K562 (cell line): ENCODE data around the gene MARS1. TPM values are rescaled to one million over a fixed set of nuclear protein-coding genes. Genes with fewer than 3 reads are reported as not detected.

Source experiments
- CTBP1 ChIP-seq: fragments of 450-650 bp; IDR thresholded peaks from 2 replicates; pipeline ENCODE4 v1.6.1; 2016; ENCODE audit warnings: borderline replicate concordance
- MGA ChIP-seq: fragments of 450-650 bp; IDR thresholded peaks from 2 replicates; pipeline ENCODE4 v1.6.1; 2016; ENCODE audit warnings: mild to moderate bottlenecking, moderate library complexity
- REST ChIP-seq, 2 experiments: fragments of 450-650 bp; formaldehyde crosslinking in 1 of 2; IDR thresholded peaks; 2 replicates each; pipeline versions ENCODE4 v1.4.0 to v1.6.1; 2014 to 2020; ENCODE audit warnings: mild to moderate bottlenecking in 2 of 2, borderline replicate concordance in 1 of 2, low read depth in 1 of 2
- TRIM28 ChIP-seq: fragments of 450-650 bp; IDR thresholded peaks from 2 replicates; pipeline ENCODE4 v1.6.1; 2017
- polyA plus RNA-seq, 8 experiments: library from polyadenylated mRNA; depleted of rRNA in 4 of 8; stranded (reverse) in 5 of 8; unstranded in 3 of 8; fragments of >200 nt; fragmentation: Nextera tagmentation in 2 of 8; fragmentation: Illumina TruSeq in 1 of 8; extraction: Ambion mirVana in 2 of 8; extraction: Trizol in 1 of 8; gene quantifications; 2 replicates each; pipeline versions ENCODE4 v1.2.1 to v1.2.3, GENCODE V29; 2011 to 2014; ENCODE audit warnings: inconsistent platforms in 1 of 8, missing spikeins in 1 of 8
- total RNA-seq, 7 experiments: library from RNA; depleted of rRNA in 6 of 7; stranded (reverse); fragments of >200 nt in 6 of 7; fragmentation: Illumina TruSeq in 2 of 7; extraction: Trizol in 2 of 7; gene quantifications; 2 replicates each; pipeline versions ENCODE4 v1.2.1 to v1.2.3, GENCODE V29; 2011 to 2021; ENCODE audit warnings: low replicate concordance in 1 of 7
- TF ChIP-seq, protein P1 (sequence below), 2 experiments: fragments of 450-650 bp; conservative IDR thresholded peaks; 2 replicates each; pipeline ENCODE4 v1.6.1; 2017; ENCODE audit warnings: mild to moderate bottlenecking in 2 of 2, moderate library complexity in 2 of 2

The MARS1 gene
- total and polyA plus RNA-seq, 9 of the 15 experiments (the other 6 are each of a cell fraction or from before 2014, with no cell fraction given) = 117 to 382 (median 220) TPM

GRCh38 chr12:57462251-57462911 is 25.5 kb upstream of the MARS1 start (continued):
- TF ChIP-seq, protein P1, sequence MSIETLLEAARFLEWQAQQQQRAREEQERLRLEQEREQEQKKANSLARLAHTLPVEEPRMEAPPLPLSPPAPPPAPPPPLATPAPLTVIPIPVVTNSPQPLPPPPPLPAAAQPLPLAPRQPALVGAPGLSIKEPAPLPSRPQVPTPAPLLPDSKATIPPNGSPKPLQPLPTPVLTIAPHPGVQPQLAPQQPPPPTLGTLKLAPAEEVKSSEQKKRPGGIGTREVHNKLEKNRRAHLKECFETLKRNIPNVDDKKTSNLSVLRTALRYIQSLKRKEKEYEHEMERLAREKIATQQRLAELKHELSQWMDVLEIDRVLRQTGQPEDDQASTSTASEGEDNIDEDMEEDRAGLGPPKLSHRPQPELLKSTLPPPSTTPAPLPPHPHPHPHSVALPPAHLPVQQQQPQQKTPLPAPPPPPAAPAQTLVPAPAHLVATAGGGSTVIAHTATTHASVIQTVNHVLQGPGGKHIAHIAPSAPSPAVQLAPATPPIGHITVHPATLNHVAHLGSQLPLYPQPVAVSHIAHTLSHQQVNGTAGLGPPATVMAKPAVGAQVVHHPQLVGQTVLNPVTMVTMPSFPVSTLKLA (conservative IDR thresholded peaks at IDR 0.05) = peak; percentile 80 to 86
- peak; percentile 62 for TF ChIP-seq MGA
- peak; percentile 84 for TF ChIP-seq CTBP1
- TF ChIP-seq REST (IDR thresholded peaks at IDR 0.05; ENCODE audit: borderline replicate concordance) = peak; percentile 75
- TF ChIP-seq REST (CRISPR knock-in tag; IDR thresholded peaks at IDR 0.05; ENCODE audit: low read depth) = no peak
- peak; percentile 84 for TF ChIP-seq TRIM28
